NB4 (cell line): ENCODE data around the gene TMEM238.

Source experiments
- DNase-seq: peaks from one replicate; pipeline ENCODE4 v3.0.0; 2010; ENCODE audit warnings: low read depth
- H3K4me3 ChIP-seq: one replicate; pipeline ENCODE4 v1.5.1; 2011; ENCODE audit warnings: mild to moderate bottlenecking, low read depth, low read length, moderate library complexity
- MAX ChIP-seq: IDR thresholded peaks from 2 replicates; pipeline ENCODE4 v1.6.1; 2011; ENCODE audit warnings: low read depth, low read length
- MYC ChIP-seq: IDR thresholded peaks from 2 replicates; pipeline ENCODE4 v1.6.1; 2011; ENCODE audit warnings: low read depth, low read length
- POLR2A ChIP-seq: IDR thresholded peaks from 2 replicates; pipeline ENCODE4 v1.6.1; 2011; ENCODE audit warnings: mild to moderate bottlenecking; ENCODE audit not compliant: insufficient read length; ENCODE audit errors: extremely low read depth
- TF ChIP-seq, protein P1 (sequence below): IDR thresholded peaks from one replicate; pipeline ENCODE4 v1.5.1; 2012; ENCODE audit warnings: low read depth, low read length

The TMEM238 gene

GRCh38 chr19:55352549-55353145, 31.4 kb downstream of the TMEM238 start:
- no peak for DNase-seq
- H3K4me3 ChIP-seq: no peak overlapping the region
- TF ChIP-seq POLR2A: no peak
- no peak for TF ChIP-seq MAX
- TF ChIP-seq, protein P1, sequence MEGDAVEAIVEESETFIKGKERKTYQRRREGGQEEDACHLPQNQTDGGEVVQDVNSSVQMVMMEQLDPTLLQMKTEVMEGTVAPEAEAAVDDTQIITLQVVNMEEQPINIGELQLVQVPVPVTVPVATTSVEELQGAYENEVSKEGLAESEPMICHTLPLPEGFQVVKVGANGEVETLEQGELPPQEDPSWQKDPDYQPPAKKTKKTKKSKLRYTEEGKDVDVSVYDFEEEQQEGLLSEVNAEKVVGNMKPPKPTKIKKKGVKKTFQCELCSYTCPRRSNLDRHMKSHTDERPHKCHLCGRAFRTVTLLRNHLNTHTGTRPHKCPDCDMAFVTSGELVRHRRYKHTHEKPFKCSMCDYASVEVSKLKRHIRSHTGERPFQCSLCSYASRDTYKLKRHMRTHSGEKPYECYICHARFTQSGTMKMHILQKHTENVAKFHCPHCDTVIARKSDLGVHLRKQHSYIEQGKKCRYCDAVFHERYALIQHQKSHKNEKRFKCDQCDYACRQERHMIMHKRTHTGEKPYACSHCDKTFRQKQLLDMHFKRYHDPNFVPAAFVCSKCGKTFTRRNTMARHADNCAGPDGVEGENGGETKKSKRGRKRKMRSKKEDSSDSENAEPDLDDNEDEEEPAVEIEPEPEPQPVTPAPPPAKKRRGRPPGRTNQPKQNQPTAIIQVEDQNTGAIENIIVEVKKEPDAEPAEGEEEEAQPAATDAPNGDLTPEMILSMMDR: no peak
- no peak for TF ChIP-seq MYC

DNA sequence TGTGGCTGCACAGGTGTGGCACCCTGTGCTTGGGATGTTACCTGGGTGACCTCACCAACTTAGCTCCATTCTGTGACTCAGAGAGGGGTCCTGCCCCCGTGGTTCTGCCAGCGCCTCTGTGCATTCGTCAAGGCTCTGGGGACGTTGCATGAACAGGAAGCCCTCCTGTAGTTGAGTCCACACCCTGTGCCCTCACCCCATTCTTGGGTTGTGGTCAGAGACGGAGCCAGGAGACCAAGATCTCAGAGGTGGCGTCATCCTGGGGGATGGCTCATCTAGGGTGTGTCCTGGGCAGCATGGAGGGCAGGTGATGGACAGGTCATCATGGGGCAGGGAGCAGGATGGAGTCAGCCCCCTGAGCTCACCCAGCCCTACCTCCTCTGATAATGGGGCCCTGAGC, 32.1 kb downstream of the TMEM238 start:
- no peak overlapping the region for H3K4me3 ChIP-seq
- peak; percentile 39 for DNase-seq
- TF ChIP-seq POLR2A (no peak), MAX (no peak), MYC (no peak)
- TF ChIP-seq, protein P1: no peak

DNA sequence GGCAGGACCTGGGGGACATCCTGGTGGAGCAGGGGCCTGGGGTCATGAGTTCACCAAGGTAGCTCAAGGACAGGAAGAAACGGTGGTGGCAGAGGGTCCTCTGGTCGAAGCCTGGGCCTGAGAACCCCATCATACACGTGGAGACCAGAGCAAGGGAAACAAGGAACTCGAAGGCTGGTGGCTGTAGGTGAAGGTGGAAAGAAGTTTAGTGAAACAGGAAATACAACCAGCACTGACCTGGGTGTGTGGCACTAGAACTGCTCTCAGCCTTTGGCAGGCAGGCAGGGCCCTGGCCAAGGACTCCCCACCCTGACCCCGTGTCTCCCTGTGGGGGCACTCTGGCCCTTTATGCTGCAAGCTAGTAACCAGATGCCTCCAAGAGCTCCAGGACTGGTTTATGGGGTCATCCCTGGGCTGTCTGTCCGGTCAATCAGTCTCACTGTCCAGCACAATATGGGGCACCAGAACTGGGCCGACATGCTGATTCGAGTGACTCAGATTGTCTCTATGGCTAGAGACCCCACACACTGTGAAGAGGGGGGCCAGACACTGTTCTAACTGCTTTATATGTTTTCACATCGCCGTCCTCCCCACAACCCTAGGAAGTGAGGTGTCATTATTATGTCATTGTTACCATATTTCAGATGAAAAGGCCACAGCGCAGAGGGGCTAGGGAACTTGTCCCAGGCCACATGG, 33.3 kb downstream of the TMEM238 start:
- H3K4me3 ChIP-seq: no peak overlapping the region
- no peak for DNase-seq
- TF ChIP-seq MYC (no peak), MAX (no peak), POLR2A (no peak)
- TF ChIP-seq, protein P1: no peak

GRCh38 chr19:55348317-55349034, 35.6 kb downstream of the TMEM238 start:
- no peak overlapping the region for H3K4me3 ChIP-seq
- no peak for DNase-seq
- TF ChIP-seq POLR2A (no peak), MAX (no peak), MYC (no peak)
- TF ChIP-seq, protein P1: no peak

DNA sequence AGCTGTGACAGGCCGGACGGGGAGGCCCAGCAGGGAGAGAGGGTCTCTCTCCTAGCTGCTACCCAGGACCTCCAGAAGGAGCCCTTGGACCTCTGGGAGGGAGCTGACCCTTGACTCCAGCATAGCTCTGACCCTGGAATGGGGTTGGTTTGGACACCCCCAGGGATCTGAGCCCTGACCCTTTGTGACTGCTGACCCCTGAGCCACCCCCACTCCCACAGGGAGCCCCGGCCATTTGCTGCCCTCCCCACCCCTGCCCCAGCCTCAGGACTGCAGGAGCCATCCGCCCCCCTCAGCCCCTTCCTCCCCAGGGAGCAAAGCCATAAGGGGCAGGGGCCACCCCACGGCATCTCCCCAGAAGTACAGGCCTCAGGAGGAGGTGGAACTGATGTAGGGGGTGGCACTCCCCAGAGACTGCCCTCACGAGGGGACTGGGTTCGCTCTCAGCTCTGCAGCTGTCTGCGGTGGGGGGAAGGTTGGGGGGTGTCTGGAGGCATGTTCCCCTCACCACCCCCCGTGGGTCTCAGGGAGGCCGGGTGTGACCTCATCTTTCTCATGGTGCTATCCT, 36.6 kb downstream of the TMEM238 start:
- TF ChIP-seq POLR2A (no peak), MYC (no peak), MAX (no peak)
- TF ChIP-seq, protein P1: no peak
- H3K4me3 ChIP-seq: no peak overlapping the region
- DNase-seq: no peak
